ENCODE data around the gene CILP2.

DNA sequence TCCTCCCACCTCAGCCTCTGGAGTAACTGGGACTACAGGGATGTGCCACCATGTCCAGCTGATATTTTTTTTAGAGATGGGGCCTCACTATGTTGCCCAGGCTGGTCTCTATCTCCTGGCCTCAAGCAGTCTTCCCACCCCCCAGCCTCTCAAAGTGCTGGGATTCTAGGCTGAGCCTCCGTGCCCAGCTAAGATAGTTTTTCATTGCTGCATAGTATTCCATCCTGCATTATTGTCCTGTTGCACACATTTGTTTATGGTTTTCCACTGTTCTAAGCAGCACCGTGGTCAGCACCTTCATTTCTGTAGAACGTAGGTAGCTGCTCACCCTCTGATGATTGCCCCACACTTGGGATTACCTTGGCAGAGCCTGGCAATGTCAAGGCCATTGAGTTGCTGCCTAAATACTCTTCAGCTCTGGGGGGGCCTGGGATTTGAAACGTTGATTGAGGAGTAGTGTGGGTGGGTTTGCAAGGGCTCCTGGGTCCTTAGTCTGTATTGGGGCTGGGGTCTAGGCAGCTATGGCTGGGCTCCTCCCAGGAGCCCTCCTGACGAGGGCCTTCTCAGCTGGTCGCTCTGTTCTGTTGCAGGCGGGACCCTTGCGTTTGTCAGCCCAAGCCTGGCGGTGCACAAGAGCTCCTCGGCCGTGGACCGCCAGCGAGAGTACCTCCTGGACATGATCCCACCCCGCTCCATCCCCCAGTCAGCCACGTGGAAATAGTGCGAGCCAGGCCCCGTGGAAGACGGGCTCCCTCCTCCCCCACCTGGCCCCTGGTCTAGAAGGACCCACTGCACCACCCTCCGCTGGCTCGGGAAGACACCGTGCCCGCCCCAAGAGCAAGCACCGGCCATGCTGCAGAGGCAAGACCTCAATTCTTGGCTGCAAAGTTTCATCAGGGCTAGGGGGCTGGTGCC is 33.1 kb upstream of the CILP2 start:
- TF ChIP-seq, protein P1, sequence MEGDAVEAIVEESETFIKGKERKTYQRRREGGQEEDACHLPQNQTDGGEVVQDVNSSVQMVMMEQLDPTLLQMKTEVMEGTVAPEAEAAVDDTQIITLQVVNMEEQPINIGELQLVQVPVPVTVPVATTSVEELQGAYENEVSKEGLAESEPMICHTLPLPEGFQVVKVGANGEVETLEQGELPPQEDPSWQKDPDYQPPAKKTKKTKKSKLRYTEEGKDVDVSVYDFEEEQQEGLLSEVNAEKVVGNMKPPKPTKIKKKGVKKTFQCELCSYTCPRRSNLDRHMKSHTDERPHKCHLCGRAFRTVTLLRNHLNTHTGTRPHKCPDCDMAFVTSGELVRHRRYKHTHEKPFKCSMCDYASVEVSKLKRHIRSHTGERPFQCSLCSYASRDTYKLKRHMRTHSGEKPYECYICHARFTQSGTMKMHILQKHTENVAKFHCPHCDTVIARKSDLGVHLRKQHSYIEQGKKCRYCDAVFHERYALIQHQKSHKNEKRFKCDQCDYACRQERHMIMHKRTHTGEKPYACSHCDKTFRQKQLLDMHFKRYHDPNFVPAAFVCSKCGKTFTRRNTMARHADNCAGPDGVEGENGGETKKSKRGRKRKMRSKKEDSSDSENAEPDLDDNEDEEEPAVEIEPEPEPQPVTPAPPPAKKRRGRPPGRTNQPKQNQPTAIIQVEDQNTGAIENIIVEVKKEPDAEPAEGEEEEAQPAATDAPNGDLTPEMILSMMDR (IDR thresholded peaks at IDR 0.05; ENCODE audit: low read depth, low read length, poor library complexity, severe bottlenecking): no peak
- no peak for TF ChIP-seq EZH2phosphoT487 (IDR thresholded peaks at IDR 0.05; ENCODE audit: borderline replicate concordance, low read length)

All from DOHH2 (cell line).